A549 treated with AZD9567 at 1 μM for 4 hours (cell line): ENCODE data around the gene BZW1. TPM values are rescaled to one million over a fixed set of nuclear protein-coding genes. Genes with fewer than 3 reads are reported as not detected.

Experiments used
- total RNA-seq: library from RNA; stranded (reverse); fragments of 200-300 nt; extraction: Qiagen RNA extraction; gene quantifications from 5 replicates; pipeline ENCODE4 v1.2.3, GENCODE V29; 2022; ENCODE audit not compliant: insufficient read depth

The BZW1 gene
- total RNA-seq: 347 to 1,010 TPM (median 419 TPM) in 5 replicates

GRCh38 chr2:200811333-200812121, at the start of gene BZW1:
Gene BZW1 (plus strand): TSS chr2:200811910. CDS start chr2:200813218, 1,308 bp downstream.

GRCh38 chr2:200864176-200865034, 52.7 kb downstream of the BZW1 start, which contains the start of gene CLK1:
Gene CLK1 (minus strand): TSS chr2:200864658. CDS start chr2:200861862, 2,796 bp downstream.

Other genes with a start within 250 kb of the BZW1 start
- 2.7 to 8.5 TPM (median 2.9 TPM) in 5 replicates for gene AOX1, start 225.9 kb upstream of the BZW1 start, total RNA-seq
- 19.3 to 37.9 TPM (median 35.6 TPM) in 5 replicates for gene CLK1, start 52.7 kb downstream of the BZW1 start, total RNA-seq
- gene PPIL3, start 77.2 kb downstream of the BZW1 start, total RNA-seq: 20.4 to 24.7 TPM (median 22.9 TPM) in 5 replicates
- 29.5 to 36.2 TPM (median 34.8 TPM) in 5 replicates for gene NIF3L1, start 77.5 kb downstream of the BZW1 start, total RNA-seq
- 11.6 to 15.1 TPM (median 13.6 TPM) in 5 replicates for gene ORC2, start 151.8 kb downstream of the BZW1 start, total RNA-seq